Sigmoid colon (tissue), 7 donors: Measurements from ENCODE around the gene CAPN10. TPM values are rescaled to one million over a fixed set of nuclear protein-coding genes. Genes with fewer than 3 reads are reported as not detected.

Experiments
- DNase-seq: peaks from one replicate; pipeline ENCODE4 v3.0.0-alpha.2; 2019
- H3K27ac ChIP-seq, 4 donors: fragments of 200-600 bp; sonication (generic); one replicate each; pipeline ENCODE4 v1.5.1; 2016 to 2019; ENCODE audit warnings: mild to moderate bottlenecking in 1 of 4
- H3K27me3 ChIP-seq, 3 donors: fragments of 200-600 bp; sonication (generic); one replicate each; pipeline ENCODE4 v1.5.1; 2019; ENCODE audit warnings: mild to moderate bottlenecking in 1 of 3
- H3K36me3 ChIP-seq, 4 donors: fragments of 200-600 bp; sonication (generic); one replicate each; pipeline ENCODE4 v1.5.1; 2016 to 2019
- H3K4me1 ChIP-seq, 4 donors: fragments of 200-600 bp; sonication (generic); one replicate each; pipeline ENCODE4 v1.5.1; 2017 to 2019
- H3K4me3 ChIP-seq, 4 donors: fragments of 200-600 bp; sonication (generic); one replicate each; pipeline ENCODE4 v1.5.1; 2017 to 2019; ENCODE audit warnings: mild to moderate bottlenecking in 2 of 4, moderate library complexity in 1 of 4
- H3K9me3 ChIP-seq, 4 donors: fragments of 200-600 bp in 3 of 4; sonication (generic) in 3 of 4; one replicate each; pipeline versions ENCODE4 v1.5.1 to v1.6.1; 2013 to 2019
- EP300 ChIP-seq, 4 donors: sonication (generic); formaldehyde crosslinking; IDR thresholded peaks; one replicate each; pipeline ENCODE4 v1.6.1; 2017; ENCODE audit warnings: antibody characterized with exemption in 4 of 4
- POLR2A ChIP-seq, 2 donors: fragments of 450-650 bp; IDR thresholded peaks; one replicate each; pipeline ENCODE4 v1.6.1; 2016; ENCODE audit warnings: antibody characterized with exemption in 2 of 2, mild to moderate bottlenecking in 2 of 2, moderate library complexity in 2 of 2
- POLR2AphosphoS5 ChIP-seq, 4 donors: sonication (generic); formaldehyde crosslinking; IDR thresholded peaks; one replicate each; pipeline ENCODE4 v1.6.1; 2017; ENCODE audit warnings: antibody characterized with exemption in 4 of 4
- WGBS, 2 donors: extraction: QIAGEN DNeasy Blood & Tissue Kit; methylation state at CpG; one replicate each; pipeline ENCODE4 v1.1.7; 2013; 5-methylcytosine and 5-hydroxymethylcytosine counted together
- intact Hi-C: fragments of 100-400 bp; cut with DNase I; formaldehyde crosslinking; loops from one replicate; pipeline ENCODE4 v1.15.1; 2023
- polyA plus RNA-seq, 3 donors: library from polyadenylated mRNA; stranded (reverse); fragments of 200-250 nt; gene quantifications; one replicate each; pipeline ENCODE4 v1.2.3, GENCODE V29; 2013
- total RNA-seq, 4 donors: library from RNA; depleted of rRNA; stranded (reverse); fragments of >200 nt; gene quantifications; one replicate each; pipeline ENCODE4 v1.1.0, GENCODE V29; 2016
- TF ChIP-seq, protein P1 (sequence below), 4 experiments: fragments of 450-650 bp in 3 of 4; fragments of 200-600 bp in 1 of 4; IDR thresholded peaks; one replicate each; pipeline ENCODE4 v1.5.1; 2016 to 2019; ENCODE audit warnings: antibody characterized with exemption in 4 of 4, mild to moderate bottlenecking in 3 of 4, moderate library complexity in 2 of 4
- donor health status: healthy with polysubstance abuse.
- donor health status: Bipolar disorder and iron deficiency.
- donor health status: healthy.

The CAPN10 gene
- total and polyA plus RNA-seq, 7 donors, result 10.5 to 33.0 (median 16.4) TPM

DNA sequence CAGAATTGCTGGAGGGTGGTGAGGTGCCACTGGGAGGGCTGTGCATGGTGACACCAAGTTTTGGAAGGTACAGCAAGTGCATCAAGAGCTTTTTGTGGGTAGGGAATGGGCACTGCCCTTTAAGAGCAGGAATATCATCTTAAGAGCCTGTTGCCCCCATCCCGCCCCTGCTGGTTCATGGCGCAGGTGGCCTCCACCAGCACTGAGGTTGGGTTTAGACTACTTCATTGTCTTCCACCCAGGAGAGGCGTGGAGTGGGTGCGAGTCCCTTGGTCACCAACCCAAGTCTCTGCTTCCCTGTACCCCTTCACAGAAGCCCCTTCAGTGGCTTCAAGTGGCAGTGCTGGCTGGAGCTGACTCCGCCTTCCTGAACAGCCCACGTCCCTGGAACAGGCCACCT, 10.5 kb upstream of the CAPN10 start:
- DNase-seq, result no peak
- no peaks in the 10 kb centered on the region for H3K9me3 ChIP-seq
- no peaks in the 10 kb centered on the region for H3K27me3 ChIP-seq
- H3K27ac ChIP-seq, result no peak overlapping the region
- 78 to 89% methylated on average over 6 of the region's 6 CpGs for WGBS, 2 donors
- intact Hi-C loops, result no loop called here
- H3K4me1 ChIP-seq, result peaks cover 0 to 19% (median 16%) of the 10 kb centered on the region in 4 donors
- TF ChIP-seq EP300 (IDR thresholded peaks at IDR 0.05) (no peak), POLR2A (IDR thresholded peaks at IDR 0.05) (no peak), POLR2AphosphoS5 (IDR thresholded peaks at IDR 0.05) (no peak)
- TF ChIP-seq, protein P1, sequence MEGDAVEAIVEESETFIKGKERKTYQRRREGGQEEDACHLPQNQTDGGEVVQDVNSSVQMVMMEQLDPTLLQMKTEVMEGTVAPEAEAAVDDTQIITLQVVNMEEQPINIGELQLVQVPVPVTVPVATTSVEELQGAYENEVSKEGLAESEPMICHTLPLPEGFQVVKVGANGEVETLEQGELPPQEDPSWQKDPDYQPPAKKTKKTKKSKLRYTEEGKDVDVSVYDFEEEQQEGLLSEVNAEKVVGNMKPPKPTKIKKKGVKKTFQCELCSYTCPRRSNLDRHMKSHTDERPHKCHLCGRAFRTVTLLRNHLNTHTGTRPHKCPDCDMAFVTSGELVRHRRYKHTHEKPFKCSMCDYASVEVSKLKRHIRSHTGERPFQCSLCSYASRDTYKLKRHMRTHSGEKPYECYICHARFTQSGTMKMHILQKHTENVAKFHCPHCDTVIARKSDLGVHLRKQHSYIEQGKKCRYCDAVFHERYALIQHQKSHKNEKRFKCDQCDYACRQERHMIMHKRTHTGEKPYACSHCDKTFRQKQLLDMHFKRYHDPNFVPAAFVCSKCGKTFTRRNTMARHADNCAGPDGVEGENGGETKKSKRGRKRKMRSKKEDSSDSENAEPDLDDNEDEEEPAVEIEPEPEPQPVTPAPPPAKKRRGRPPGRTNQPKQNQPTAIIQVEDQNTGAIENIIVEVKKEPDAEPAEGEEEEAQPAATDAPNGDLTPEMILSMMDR (IDR thresholded peaks at IDR 0.05), result no peak
- no peak overlapping the region for H3K4me3 ChIP-seq
- H3K36me3 ChIP-seq, result peaks cover 8 to 65% (median 35%) of the 10 kb centered on the region in 4 donors

DNA sequence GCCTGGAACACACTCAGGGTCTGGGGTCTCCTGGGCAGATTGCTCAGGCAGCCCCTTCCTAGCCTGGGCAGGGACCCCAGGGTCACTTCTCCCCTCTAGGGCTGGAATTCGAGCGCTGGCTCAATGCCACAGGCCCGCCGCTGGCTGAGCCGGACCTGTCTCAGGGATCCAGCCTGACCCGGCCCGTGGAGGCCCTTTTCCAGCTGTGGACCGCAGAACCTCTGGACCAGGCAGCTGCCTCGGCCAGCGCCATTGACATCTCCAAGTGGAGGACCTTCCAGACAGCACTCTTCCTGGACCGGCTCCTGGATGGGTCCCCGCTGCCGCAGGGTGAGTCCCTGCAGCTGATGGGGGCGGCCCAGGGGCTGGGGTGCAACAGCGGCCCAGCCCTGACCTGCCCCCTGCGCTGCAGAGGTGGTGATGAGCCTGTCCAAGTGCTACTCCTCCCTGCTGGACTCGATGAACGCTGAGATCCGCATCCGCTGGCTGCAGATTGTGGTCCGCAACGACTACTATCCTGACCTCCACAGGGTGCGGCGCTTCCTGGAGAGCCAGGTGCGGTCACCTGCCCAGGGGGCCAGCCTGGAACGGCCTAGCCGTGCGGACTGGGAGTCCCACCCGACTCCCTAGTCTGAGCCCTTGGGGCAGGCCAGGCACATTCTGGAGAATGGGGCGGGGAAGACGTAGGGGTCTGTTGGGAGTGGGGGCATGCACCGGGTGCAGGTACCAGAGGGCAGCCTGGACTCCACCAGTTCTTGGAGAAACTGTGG, 9.9 kb upstream of the CAPN10 start:
- WGBS, 2 donors, result 93 to 95% methylated on average over 32 of the region's 32 CpGs
- no peak for TF ChIP-seq POLR2AphosphoS5 (IDR thresholded peaks at IDR 0.05)
- no peak for TF ChIP-seq EP300 (IDR thresholded peaks at IDR 0.05)
- no peak for TF ChIP-seq POLR2A (IDR thresholded peaks at IDR 0.05)
- TF ChIP-seq, protein P1 (IDR thresholded peaks at IDR 0.05), result no peak
- Histone ChIP-seq H3K9me3 (no peaks in the 10 kb centered on the region), H3K27ac (no peak overlapping the region), H3K27me3 (no peaks in the 10 kb centered on the region), H3K36me3 (peaks cover 8 to 65% (median 35%) of the 10 kb centered on the region in 4 donors), H3K4me1 (peaks cover 0 to 16% (median 13%) of the 10 kb centered on the region in 4 donors), H3K4me3 (no peak overlapping the region)
- no peak for DNase-seq
- intact Hi-C loops, result no loop called here

DNA sequence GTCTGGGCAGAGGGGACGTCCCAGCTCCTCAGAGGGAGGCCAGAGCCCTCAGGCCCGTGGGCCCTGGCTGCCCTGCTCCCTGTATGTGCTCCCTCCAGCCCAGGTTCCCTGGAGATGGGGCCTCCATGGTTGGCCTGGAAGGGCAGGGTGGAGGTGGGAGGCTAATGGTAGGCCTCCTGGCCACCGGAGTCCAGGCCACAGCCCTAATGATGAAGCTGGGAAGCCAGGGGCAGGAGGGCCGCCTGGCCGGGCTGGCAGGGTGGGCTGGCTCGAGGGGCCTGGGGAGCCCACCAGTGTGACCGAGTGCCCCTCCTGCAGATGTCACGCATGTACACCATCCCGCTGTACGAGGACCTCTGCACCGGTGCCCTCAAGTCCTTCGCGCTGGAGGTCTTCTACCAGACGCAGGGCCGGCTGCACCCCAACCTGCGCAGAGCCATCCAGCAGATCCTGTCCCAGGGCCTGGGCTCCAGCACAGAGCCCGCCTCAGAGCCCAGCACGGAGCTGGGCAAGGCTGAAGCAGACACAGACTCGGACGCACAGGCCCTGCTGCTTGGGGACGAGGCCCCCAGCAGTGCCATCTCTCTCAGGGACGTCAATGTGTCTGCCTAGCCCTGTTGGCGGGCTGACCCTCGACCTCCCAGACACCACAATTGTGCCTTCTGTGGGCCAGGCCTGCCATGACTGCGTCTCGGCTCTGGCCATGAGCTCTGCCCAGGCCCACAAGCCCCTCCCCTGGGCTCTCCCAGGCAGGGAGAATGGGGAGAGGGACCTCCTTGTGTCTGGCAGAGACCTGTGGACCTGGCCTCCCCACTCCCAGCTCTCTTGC, 9.0 kb upstream of the CAPN10 start:
- Histone ChIP-seq H3K36me3 (peaks cover 8 to 62% (median 33%) of the 10 kb centered on the region in 4 donors), H3K27ac (no peak overlapping the region)
- no peak for DNase-seq

DNA sequence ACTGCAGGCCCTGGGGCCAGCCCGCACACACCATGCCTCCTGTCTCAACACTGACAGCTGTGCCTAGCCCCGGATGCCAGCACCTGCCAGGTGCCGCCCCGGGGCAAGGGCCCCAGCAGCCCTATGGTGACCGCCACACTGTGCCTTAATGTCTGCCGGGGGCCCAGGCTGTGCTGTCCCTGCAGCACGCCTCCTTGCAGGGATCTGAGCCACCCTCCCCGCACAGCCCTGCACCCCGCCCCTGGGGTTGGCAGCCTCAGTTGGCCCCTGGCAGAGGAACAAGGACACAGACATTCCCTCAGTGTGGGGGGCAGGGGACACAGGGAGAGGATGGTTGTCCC, 8.5 kb upstream of the CAPN10 start:
- Histone ChIP-seq H3K9me3 (no peaks in the 10 kb centered on the region), H3K27ac (no peak overlapping the region), H3K27me3 (no peaks in the 10 kb centered on the region), H3K4me1 (peaks cover 0 to 16% (median 13%) of the 10 kb centered on the region in 4 donors), H3K4me3 (no peak overlapping the region), H3K36me3 (peaks cover 8 to 56% (median 33%) of the 10 kb centered on the region in 4 donors)
- intact Hi-C loops, result no loop called here
- TF ChIP-seq POLR2A (IDR thresholded peaks at IDR 0.05) (no peak), POLR2AphosphoS5 (IDR thresholded peaks at IDR 0.05) (no peak), EP300 (IDR thresholded peaks at IDR 0.05) (no peak)
- TF ChIP-seq, protein P1 (IDR thresholded peaks at IDR 0.05), result no peak
- 90 to 92% methylated on average over 9 of the region's 9 CpGs for WGBS, 2 donors
- no peak for DNase-seq

More for the DNA sequence above, 9.0 kb upstream of the CAPN10 start:
- TF ChIP-seq POLR2A (IDR thresholded peaks at IDR 0.05), result no peak
- no peak for TF ChIP-seq POLR2AphosphoS5 (IDR thresholded peaks at IDR 0.05)
- TF ChIP-seq, protein P1 (IDR thresholded peaks at IDR 0.05), result no peak
- TF ChIP-seq EP300 (IDR thresholded peaks at IDR 0.05), result no peak
- peaks cover 0 to 16% (median 13%) of the 10 kb centered on the region in 4 donors for H3K4me1 ChIP-seq
- no peaks in the 10 kb centered on the region for H3K9me3 ChIP-seq
- H3K4me3 ChIP-seq, result no peak overlapping the region
- no peaks in the 10 kb centered on the region for H3K27me3 ChIP-seq
- 88 to 92% methylated on average over 26 of the region's 26 CpGs for WGBS, 2 donors
- intact Hi-C loops, result no loop called here
